A549 (cell line): ENCODE data around the gene UTS2B. TPM values are rescaled to one million over a fixed set of nuclear protein-coding genes. Genes with fewer than 3 reads are reported as not detected.

Experiments
- ATAC-seq, 2 experiments: fragments of 200-7000 bp in 1 of 2; fragments of >200 bp in 1 of 2; cut with Nextera tagmentation in 1 of 2; cut with Tn5 transposase in 1 of 2; 3 replicates each; pipeline versions ENCODE4 v1.8.0 to v1.9.1; 2018 to 2020; ENCODE audit warnings: mild to moderate bottlenecking in 1 of 2, moderate library complexity in 1 of 2
- CTCF ChIA-PET: fragments of 300-600 bp; sonication (Branson Sonifier 250); formaldehyde crosslinking; extraction: SDS; loops from one replicate; lab custom pipeline; 2021; ENCODE audit warnings: antibody characterized with exemption, inconsistent platforms; lab: Yijun Ruan, JAX
- POLR2A ChIA-PET: fragments of 350-600 bp; formaldehyde crosslinking; extraction: SDS; loops from one replicate; lab custom pipeline; 2021; ENCODE audit warnings: antibody characterized with exemption, inconsistent platforms; lab: Yijun Ruan, JAX
- DNase-seq, 2 experiments: peaks; one replicate each; pipeline versions ENCODE4 v3.0.0 to v3.0.0-alpha.2; 2011 to 2016; ENCODE audit warnings: low read depth in 1 of 2, low spot score in 1 of 2
- FAIRE-seq: peaks from 2 replicates; lab custom pipeline; 2011; peaks lifted over from hg19 to GRCh38; lab: Jason Lieb, UNC
- H3K27ac ChIP-seq, 2 experiments: fragments of >200 bp; sonication (Bioruptor Twin); formaldehyde crosslinking; 3 replicates each; pipeline ENCODE4 v1.5.1; 2016 to 2017
- H3K4me1 ChIP-seq: fragments of >200 bp; sonication (Bioruptor Twin); formaldehyde crosslinking; 3 replicates; pipeline ENCODE4 v1.6.1; 2016
- H3K4me2 ChIP-seq: fragments of >200 bp; sonication (Bioruptor Twin); formaldehyde crosslinking; 3 replicates; pipeline ENCODE4 v1.6.1; 2016
- H3K4me3 ChIP-seq: fragments of >200 bp; sonication (Bioruptor Twin); formaldehyde crosslinking; 3 replicates; pipeline ENCODE4 v1.5.1; 2016
- H3K9me3 ChIP-seq: fragments of >200 bp; sonication (Bioruptor Twin); formaldehyde crosslinking; 3 replicates; pipeline ENCODE4 v1.6.1; 2016
- BHLHE40 ChIP-seq: IDR thresholded peaks from 2 replicates; pipeline ENCODE4 v1.6.1; 2012; ENCODE audit warnings: low read depth, low read length, inconsistent platforms
- CBX8 ChIP-seq: fragments of 200-600 bp; sonication (generic); IDR thresholded peaks from 2 replicates; pipeline ENCODE4 v1.6.1; 2016
- CEBPB ChIP-seq, 2 experiments: fragments of >200 bp in 1 of 2; sonication (Bioruptor Twin) in 1 of 2; formaldehyde crosslinking in 1 of 2; IDR thresholded peaks; 2 replicates each; pipeline ENCODE4 v1.6.1; 2012 to 2016
- CHD2 ChIP-seq: fragments of 150-350 bp; IDR thresholded peaks from 2 replicates; pipeline ENCODE4 v1.6.1; 2014; ENCODE audit warnings: low read length; ENCODE audit not compliant: partially characterized antibody
- CHD4 ChIP-seq: fragments of 200-600 bp; sonication (generic); IDR thresholded peaks from 2 replicates; pipeline ENCODE4 v1.6.1; 2016; ENCODE audit warnings: antibody characterized with exemption, mild to moderate bottlenecking, borderline replicate concordance
- EHMT2 ChIP-seq: fragments of 200-600 bp; sonication (generic); IDR thresholded peaks from 2 replicates; pipeline ENCODE4 v1.6.1; 2016; ENCODE audit warnings: antibody characterized with exemption, low read depth, mild to moderate bottlenecking, moderate library complexity
- EP300 ChIP-seq, 2 experiments: fragments of >200 bp; sonication (Bioruptor Twin); formaldehyde crosslinking; IDR thresholded peaks; 2 replicates in 1 of 2; 3 replicates in 1 of 2; pipeline ENCODE4 v1.6.1; 2016 to 2017
- FOSL2 ChIP-seq, 2 experiments: fragments of 450-650 bp in 1 of 2; fragments of >200 bp in 1 of 2; sonication (Bioruptor Twin) in 1 of 2; formaldehyde crosslinking; IDR thresholded peaks; 2 replicates each; pipeline versions ENCODE4 v1.5.0 to v1.6.1; 2016 to 2020; ENCODE audit warnings: mild to moderate bottlenecking in 1 of 2, moderate library complexity in 1 of 2
- GATA3 ChIP-seq: IDR thresholded peaks from 2 replicates; pipeline ENCODE4 v1.6.1; 2012; ENCODE audit warnings: borderline replicate concordance
- HES2 ChIP-seq: fragments of >200 bp; sonication (Bioruptor Twin); formaldehyde crosslinking; IDR thresholded peaks from 2 replicates; pipeline ENCODE4 v1.6.1; 2016
- HOXB13 ChIP-seq: fragments of 250-450 bp; sonication (Bioruptor Pico); IDR thresholded peaks from 2 replicates; pipeline ENCODE4 v1.5.0; 2020; ENCODE audit warnings: low read depth, mild to moderate bottlenecking, moderate library complexity
- JUN ChIP-seq, 2 experiments: fragments of >200 bp; sonication (Bioruptor Twin); formaldehyde crosslinking; IDR thresholded peaks; 2 replicates in 1 of 2; 3 replicates in 1 of 2; pipeline ENCODE4 v1.6.1; 2016 to 2017
- JUNB ChIP-seq: fragments of >200 bp; sonication (Bioruptor Twin); formaldehyde crosslinking; IDR thresholded peaks from 2 replicates; pipeline ENCODE4 v1.6.1; 2016
- NFE2L2 ChIP-seq: fragments of 150-350 bp; conservative IDR thresholded peaks from 2 replicates; pipeline ENCODE4 v1.6.1; 2014; ENCODE audit warnings: low read length
- NPAS2 ChIP-seq: fragments of 250-450 bp; sonication (Bioruptor Pico); IDR thresholded peaks from 2 replicates; pipeline ENCODE4 v1.8.0; 2022; ENCODE audit warnings: mild to moderate bottlenecking, moderate library complexity, borderline replicate concordance
- NR3C1 ChIP-seq: fragments of >200 bp; sonication (Bioruptor Twin); formaldehyde crosslinking; IDR thresholded peaks from 3 replicates; pipeline ENCODE4 v1.6.1; 2017
- PBX3 ChIP-seq: IDR thresholded peaks from 2 replicates; pipeline ENCODE4 v1.6.1; 2012
- RAD21 ChIP-seq, 2 experiments: fragments of >200 bp in 1 of 2; sonication (Bioruptor Twin) in 1 of 2; formaldehyde crosslinking in 1 of 2; IDR thresholded peaks in 1 of 2; conservative IDR thresholded peaks in 1 of 2; 2 replicates in 1 of 2; 3 replicates in 1 of 2; pipeline ENCODE4 v1.6.1; 2012 to 2018; ENCODE audit warnings: inconsistent platforms in 1 of 2
- RARB ChIP-seq: fragments of 250-450 bp; sonication (Bioruptor Pico); IDR thresholded peaks from 2 replicates; pipeline ENCODE4 v1.8.0; 2021; ENCODE audit warnings: mild to moderate bottlenecking, moderate library complexity
- RCOR1 ChIP-seq: fragments of 150-350 bp; IDR thresholded peaks from 2 replicates; pipeline ENCODE4 v1.6.1; 2014; ENCODE audit warnings: antibody characterized with exemption, low read length, low read depth
- RFX5 ChIP-seq: fragments of 450-650 bp; IDR thresholded peaks from 2 replicates; pipeline ENCODE4 v1.7.1; 2014; ENCODE audit warnings: antibody characterized with exemption, mild to moderate bottlenecking, moderate library complexity
- SMC3 ChIP-seq: fragments of >200 bp; sonication (Bioruptor Twin); formaldehyde crosslinking; IDR thresholded peaks from 3 replicates; pipeline ENCODE4 v1.6.1; 2018; ENCODE audit warnings: inconsistent platforms
- SREBF2 ChIP-seq: fragments of 450-650 bp; IDR thresholded peaks from 2 replicates; pipeline ENCODE4 v1.6.1; 2014; ENCODE audit warnings: mild to moderate bottlenecking, moderate library complexity
- ZC3H11A ChIP-seq: fragments of 450-650 bp; IDR thresholded peaks from 2 replicates; pipeline ENCODE4 v1.6.1; 2014; ENCODE audit warnings: antibody characterized with exemption, mild to moderate bottlenecking
- ZNF302 ChIP-seq: fragments of 250-450 bp; sonication (Bioruptor Pico); IDR thresholded peaks from 2 replicates; pipeline ENCODE4 v1.9.0; 2021; ENCODE audit warnings: inconsistent platforms, mild to moderate bottlenecking, moderate library complexity
- WGBS: methylation state at CpG from one replicate; pipeline ENCODE4 v1.1.6; 2017; ENCODE audit errors: missing lambda C conversion rate; 5-methylcytosine and 5-hydroxymethylcytosine counted together
- polyA plus RNA-seq, 4 experiments: library from polyadenylated mRNA; depleted of rRNA in 3 of 4; stranded (reverse); fragments of >200 nt; fragmentation: RNase III in 1 of 4; extraction: RNeasy Plus Mini Kit Qiagen cat#74134 plus additional on column Dnase treatment in 1 of 4; gene quantifications; 2 replicates in 3 of 4; 3 replicates in 1 of 4; pipeline ENCODE4 v1.2.3, GENCODE V29; 2011 to 2017
- TF ChIP-seq, protein P1 (sequence below): fragments of 250-450 bp; sonication (Bioruptor Pico); IDR thresholded peaks from 2 replicates; pipeline ENCODE4 v1.5.0; 2021; ENCODE audit warnings: mild to moderate bottlenecking, moderate library complexity, borderline replicate concordance
- TF ChIP-seq, protein P2 (sequence below): fragments of >200 bp; sonication (Bioruptor Twin); formaldehyde crosslinking; IDR thresholded peaks from 3 replicates; pipeline ENCODE4 v1.5.1; 2016
- TF ChIP-seq, protein P3 (sequence below): fragments of 250-450 bp; sonication (Bioruptor Pico); IDR thresholded peaks from 2 replicates; pipeline ENCODE4 v1.5.0; 2020; ENCODE audit warnings: low read depth, mild to moderate bottlenecking, moderate library complexity

The UTS2B gene
- polyA plus RNA-seq, 2 of the 4 experiments (the other 2 are of a cell fraction) = 0.16 TPM; not detected in 1

DNA sequence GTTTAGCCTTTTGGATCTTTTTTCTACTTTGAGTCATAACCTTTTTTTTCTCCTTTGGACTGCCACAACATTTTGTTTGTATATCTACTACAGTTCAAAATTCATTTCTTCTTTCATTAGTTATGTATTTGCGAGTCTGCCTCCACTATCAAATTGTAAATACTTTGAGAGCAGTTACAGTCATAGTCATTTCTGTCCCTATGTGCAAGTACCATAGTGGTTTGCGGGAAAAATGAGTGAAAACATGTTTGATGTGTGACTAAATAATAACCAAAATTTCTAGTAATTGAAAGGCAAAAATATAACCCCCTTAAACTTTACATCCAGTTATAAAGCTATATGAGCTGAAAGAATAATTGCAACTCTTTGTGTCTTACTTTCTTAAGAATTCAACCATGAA is 46.9 kb downstream of the UTS2B start (continued):
- TF ChIP-seq RCOR1 = no peak
- TF ChIP-seq JUN (IDR thresholded peaks at IDR 0.05) = no peak
- no peak for TF ChIP-seq RARB (CRISPR knock-in tag)
- TF ChIP-seq, protein P1, sequence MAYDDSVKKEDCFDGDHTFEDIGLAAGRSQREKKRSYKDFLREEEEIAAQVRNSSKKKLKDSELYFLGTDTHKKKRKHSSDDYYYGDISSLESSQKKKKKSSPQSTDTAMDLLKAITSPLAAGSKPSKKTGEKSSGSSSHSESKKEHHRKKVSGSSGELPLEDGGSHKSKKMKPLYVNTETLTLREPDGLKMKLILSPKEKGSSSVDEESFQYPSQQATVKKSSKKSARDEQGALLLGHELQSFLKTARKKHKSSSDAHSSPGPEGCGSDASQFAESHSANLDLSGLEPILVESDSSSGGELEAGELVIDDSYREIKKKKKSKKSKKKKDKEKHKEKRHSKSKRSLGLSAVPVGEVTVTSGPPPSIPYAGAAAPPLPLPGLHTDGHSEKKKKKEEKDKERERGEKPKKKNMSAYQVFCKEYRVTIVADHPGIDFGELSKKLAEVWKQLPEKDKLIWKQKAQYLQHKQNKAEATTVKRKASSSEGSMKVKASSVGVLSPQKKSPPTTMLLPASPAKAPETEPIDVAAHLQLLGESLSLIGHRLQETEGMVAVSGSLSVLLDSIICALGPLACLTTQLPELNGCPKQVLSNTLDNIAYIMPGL (CRISPR knock-in tag) = no peak
- TF ChIP-seq PBX3 = no peak
- no peak for TF ChIP-seq CEBPB (IDR thresholded peaks at IDR 0.05)

- ChIA-PET CTCF (no interaction called here), POLR2A (no interaction called here)
- DNase-seq = no peak
- no peak overlapping the region for H3K27ac ChIP-seq
- no peaks in the 10 kb centered on the region for H3K9me3 ChIP-seq
- no peak overlapping the region for H3K4me2 ChIP-seq
- 39% methylated on average over 4 of the region's 4 CpGs for WGBS
- H3K4me3 ChIP-seq = no peak overlapping the region
- FAIRE-seq = no peak
- H3K4me1 ChIP-seq = no peaks in the 10 kb centered on the region
- TF ChIP-seq, protein P2, sequence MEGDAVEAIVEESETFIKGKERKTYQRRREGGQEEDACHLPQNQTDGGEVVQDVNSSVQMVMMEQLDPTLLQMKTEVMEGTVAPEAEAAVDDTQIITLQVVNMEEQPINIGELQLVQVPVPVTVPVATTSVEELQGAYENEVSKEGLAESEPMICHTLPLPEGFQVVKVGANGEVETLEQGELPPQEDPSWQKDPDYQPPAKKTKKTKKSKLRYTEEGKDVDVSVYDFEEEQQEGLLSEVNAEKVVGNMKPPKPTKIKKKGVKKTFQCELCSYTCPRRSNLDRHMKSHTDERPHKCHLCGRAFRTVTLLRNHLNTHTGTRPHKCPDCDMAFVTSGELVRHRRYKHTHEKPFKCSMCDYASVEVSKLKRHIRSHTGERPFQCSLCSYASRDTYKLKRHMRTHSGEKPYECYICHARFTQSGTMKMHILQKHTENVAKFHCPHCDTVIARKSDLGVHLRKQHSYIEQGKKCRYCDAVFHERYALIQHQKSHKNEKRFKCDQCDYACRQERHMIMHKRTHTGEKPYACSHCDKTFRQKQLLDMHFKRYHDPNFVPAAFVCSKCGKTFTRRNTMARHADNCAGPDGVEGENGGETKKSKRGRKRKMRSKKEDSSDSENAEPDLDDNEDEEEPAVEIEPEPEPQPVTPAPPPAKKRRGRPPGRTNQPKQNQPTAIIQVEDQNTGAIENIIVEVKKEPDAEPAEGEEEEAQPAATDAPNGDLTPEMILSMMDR = no peak
- TF ChIP-seq EP300 (IDR thresholded peaks at IDR 0.05) (no peak), NPAS2 (no peak), NR3C1 (no peak), RCOR1 (no peak), CHD4 (no peak), HES2 (no peak), SREBF2 (no peak), RAD21 (conservative IDR thresholded peaks at IDR 0.05 in 1 of 2, IDR thresholded peaks at IDR 0.05 in 1 of 2) (no peak), CHD2 (no peak), JUNB (no peak), GATA3 (no peak), EHMT2 (no peak), BHLHE40 (no peak)
- no peak for ATAC-seq
Observed at GRCh38 chr3:191282251-191283185, 47.8 kb downstream of the UTS2B start.

- Histone ChIP-seq H3K9me3 (no peaks in the 10 kb centered on the region), H3K4me1 (no peaks in the 10 kb centered on the region), H3K4me3 (no peak overlapping the region), H3K27ac (no peak overlapping the region), H3K4me2 (no peak overlapping the region)
- no peak for FAIRE-seq
- no peak for DNase-seq
- ChIA-PET POLR2A (no interaction called here), CTCF (no interaction called here)
- ATAC-seq = no peak
- TF ChIP-seq, protein P2 = no peak
- no peak for TF ChIP-seq CBX8
- no peak for TF ChIP-seq RARB (CRISPR knock-in tag)
- no peak for TF ChIP-seq FOSL2 (IDR thresholded peaks at IDR 0.05)
- no peak for TF ChIP-seq FOSL2 (CRISPR knock-in tag; IDR thresholded peaks at IDR 0.05)
- no peak for TF ChIP-seq ZC3H11A
- TF ChIP-seq EP300 (IDR thresholded peaks at IDR 0.05) = no peak
- no peak for TF ChIP-seq RFX5
- TF ChIP-seq ZNF302 = no peak
- TF ChIP-seq NFE2L2 = no peak
- TF ChIP-seq, protein P3, sequence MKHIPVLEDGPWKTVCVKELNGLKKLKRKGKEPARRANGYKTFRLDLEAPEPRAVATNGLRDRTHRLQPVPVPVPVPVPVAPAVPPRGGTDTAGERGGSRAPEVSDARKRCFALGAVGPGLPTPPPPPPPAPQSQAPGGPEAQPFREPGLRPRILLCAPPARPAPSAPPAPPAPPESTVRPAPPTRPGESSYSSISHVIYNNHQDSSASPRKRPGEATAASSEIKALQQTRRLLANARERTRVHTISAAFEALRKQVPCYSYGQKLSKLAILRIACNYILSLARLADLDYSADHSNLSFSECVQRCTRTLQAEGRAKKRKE (CRISPR knock-in tag) = no peak
- no peak for TF ChIP-seq HOXB13 (CRISPR knock-in tag)
- no peak for TF ChIP-seq SMC3
Observed at GRCh38 chr3:191280882-191281281, 49.4 kb downstream of the UTS2B start.
